Tibial nerve (tissue), 4 donors: ENCODE data around the gene FRMD4A.

Experiments
- EP300 ChIP-seq, 2 donors: sonication (generic); formaldehyde crosslinking; IDR thresholded peaks; one replicate each; pipeline ENCODE4 v1.6.1; 2017; ENCODE audit warnings: antibody characterized with exemption in 2 of 2, mild to moderate bottlenecking in 1 of 2
- POLR2A ChIP-seq, 2 donors: fragments of 450-650 bp; IDR thresholded peaks; one replicate each; pipeline ENCODE4 v1.6.1; 2017; ENCODE audit warnings: antibody characterized with exemption in 2 of 2, mild to moderate bottlenecking in 2 of 2, moderate library complexity in 2 of 2
- TF ChIP-seq, protein P1 (sequence below), 5 experiments: fragments of 200-600 bp in 3 of 5; fragments of 450-650 bp in 2 of 5; sonication (generic) in 3 of 5; IDR thresholded peaks; one replicate each; pipeline ENCODE4 v1.5.1; 2016 to 2019; ENCODE audit warnings: antibody characterized with exemption in 5 of 5, mild to moderate bottlenecking in 3 of 5, moderate library complexity in 2 of 5

DNA sequence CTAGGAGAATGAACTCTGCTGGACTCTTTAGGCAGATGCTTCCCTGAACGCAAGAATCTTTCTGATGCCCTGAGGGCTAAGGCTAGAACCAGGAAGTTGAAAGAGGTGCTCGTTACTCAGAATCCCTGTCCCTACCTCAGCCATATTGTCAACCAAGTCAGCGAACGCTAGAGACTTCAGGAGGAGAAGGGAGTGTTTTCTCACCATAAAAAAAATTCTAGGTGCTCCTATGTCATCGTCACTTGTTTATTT is 384.6 kb downstream of the FRMD4A start:
- TF ChIP-seq, protein P1, sequence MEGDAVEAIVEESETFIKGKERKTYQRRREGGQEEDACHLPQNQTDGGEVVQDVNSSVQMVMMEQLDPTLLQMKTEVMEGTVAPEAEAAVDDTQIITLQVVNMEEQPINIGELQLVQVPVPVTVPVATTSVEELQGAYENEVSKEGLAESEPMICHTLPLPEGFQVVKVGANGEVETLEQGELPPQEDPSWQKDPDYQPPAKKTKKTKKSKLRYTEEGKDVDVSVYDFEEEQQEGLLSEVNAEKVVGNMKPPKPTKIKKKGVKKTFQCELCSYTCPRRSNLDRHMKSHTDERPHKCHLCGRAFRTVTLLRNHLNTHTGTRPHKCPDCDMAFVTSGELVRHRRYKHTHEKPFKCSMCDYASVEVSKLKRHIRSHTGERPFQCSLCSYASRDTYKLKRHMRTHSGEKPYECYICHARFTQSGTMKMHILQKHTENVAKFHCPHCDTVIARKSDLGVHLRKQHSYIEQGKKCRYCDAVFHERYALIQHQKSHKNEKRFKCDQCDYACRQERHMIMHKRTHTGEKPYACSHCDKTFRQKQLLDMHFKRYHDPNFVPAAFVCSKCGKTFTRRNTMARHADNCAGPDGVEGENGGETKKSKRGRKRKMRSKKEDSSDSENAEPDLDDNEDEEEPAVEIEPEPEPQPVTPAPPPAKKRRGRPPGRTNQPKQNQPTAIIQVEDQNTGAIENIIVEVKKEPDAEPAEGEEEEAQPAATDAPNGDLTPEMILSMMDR (IDR thresholded peaks at IDR 0.05), result no peak
- no peak for TF ChIP-seq POLR2A (IDR thresholded peaks at IDR 0.05)
- no peak for TF ChIP-seq EP300 (IDR thresholded peaks at IDR 0.05)
